PC-9 (cell line): Measurements from ENCODE around the gene GPR160.

Experiments
- EZH2 ChIP-seq: fragments of 200-600 bp; sonication (generic); IDR thresholded peaks from 2 replicates; pipeline ENCODE4 v1.8.0; 2017; ENCODE audit warnings: antibody characterized with exemption, low read depth
- TF ChIP-seq, protein P1 (sequence below): fragments of 200-600 bp; sonication (generic); conservative IDR thresholded peaks from 2 replicates; pipeline ENCODE4 v1.6.1; 2017; ENCODE audit warnings: mixed run types, antibody characterized with exemption, mild to moderate bottlenecking, moderate library complexity

DNA sequence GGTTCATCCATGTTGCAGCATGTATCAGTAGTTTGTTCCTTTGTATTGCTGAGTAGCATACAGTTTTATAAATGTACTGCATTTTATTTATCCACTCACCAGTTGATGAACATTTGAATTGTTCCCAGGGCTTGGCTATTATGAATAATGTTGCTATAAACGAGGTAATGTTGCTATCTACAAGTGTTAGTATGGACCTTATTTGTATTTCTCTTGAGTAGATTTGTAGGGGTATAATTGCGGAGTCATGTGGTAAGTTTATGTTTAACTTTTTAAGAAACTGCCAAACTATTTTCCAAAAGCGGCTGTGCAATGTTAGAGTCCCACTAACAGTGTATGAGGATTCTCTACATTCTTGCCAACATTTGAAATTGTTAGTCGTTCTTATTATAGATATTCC, 13.0 kb downstream of the GPR160 start:
- TF ChIP-seq, protein P1, sequence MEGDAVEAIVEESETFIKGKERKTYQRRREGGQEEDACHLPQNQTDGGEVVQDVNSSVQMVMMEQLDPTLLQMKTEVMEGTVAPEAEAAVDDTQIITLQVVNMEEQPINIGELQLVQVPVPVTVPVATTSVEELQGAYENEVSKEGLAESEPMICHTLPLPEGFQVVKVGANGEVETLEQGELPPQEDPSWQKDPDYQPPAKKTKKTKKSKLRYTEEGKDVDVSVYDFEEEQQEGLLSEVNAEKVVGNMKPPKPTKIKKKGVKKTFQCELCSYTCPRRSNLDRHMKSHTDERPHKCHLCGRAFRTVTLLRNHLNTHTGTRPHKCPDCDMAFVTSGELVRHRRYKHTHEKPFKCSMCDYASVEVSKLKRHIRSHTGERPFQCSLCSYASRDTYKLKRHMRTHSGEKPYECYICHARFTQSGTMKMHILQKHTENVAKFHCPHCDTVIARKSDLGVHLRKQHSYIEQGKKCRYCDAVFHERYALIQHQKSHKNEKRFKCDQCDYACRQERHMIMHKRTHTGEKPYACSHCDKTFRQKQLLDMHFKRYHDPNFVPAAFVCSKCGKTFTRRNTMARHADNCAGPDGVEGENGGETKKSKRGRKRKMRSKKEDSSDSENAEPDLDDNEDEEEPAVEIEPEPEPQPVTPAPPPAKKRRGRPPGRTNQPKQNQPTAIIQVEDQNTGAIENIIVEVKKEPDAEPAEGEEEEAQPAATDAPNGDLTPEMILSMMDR: no peak
- TF ChIP-seq EZH2: no peak
